Testis (tissue), 2 donors: Measurements from ENCODE around the gene CELA3A.
"Not testable (repeated sequence)": the region's sequence is repeated elsewhere in the genome, so short reads cannot be mapped to it uniquely, and the experiment has no call there.

ENCODE experiments used
- POLR2A ChIP-seq: fragments of 450-650 bp; IDR thresholded peaks from one replicate; pipeline ENCODE4 v1.6.1; 2017; ENCODE audit warnings: antibody characterized with exemption, mild to moderate bottlenecking, moderate library complexity
- TF ChIP-seq, protein P1 (sequence below), 3 experiments: fragments of 450-650 bp in 2 of 3; fragments of 200-600 bp in 1 of 3; sonication (generic) in 1 of 3; IDR thresholded peaks; one replicate each; pipeline ENCODE4 v1.5.1; 2016 to 2019; ENCODE audit warnings: antibody characterized with exemption in 3 of 3, mild to moderate bottlenecking in 2 of 3, moderate library complexity in 1 of 3

DNA sequence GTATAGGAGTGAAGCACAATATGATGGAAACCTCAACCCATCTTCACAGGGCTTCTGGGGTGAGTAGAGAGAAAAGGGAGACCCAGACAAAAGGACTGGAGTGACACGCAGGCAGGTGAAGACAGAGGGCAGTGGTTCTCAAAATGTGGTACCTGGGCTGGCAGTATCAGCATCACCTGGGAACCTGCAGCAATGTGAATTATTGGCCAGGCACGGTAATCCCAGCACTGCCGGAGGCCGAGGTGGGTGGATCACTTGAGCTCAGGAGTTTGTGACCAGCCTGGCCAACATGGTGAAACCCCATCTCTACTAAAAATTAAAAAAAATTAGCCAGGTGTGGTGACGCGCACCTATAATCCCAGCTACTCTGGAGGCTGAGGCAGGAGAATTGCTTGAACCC lies 19.3 kb upstream of the CELA3A start:
- TF ChIP-seq POLR2A: not testable (repeated sequence)
- TF ChIP-seq, protein P1, sequence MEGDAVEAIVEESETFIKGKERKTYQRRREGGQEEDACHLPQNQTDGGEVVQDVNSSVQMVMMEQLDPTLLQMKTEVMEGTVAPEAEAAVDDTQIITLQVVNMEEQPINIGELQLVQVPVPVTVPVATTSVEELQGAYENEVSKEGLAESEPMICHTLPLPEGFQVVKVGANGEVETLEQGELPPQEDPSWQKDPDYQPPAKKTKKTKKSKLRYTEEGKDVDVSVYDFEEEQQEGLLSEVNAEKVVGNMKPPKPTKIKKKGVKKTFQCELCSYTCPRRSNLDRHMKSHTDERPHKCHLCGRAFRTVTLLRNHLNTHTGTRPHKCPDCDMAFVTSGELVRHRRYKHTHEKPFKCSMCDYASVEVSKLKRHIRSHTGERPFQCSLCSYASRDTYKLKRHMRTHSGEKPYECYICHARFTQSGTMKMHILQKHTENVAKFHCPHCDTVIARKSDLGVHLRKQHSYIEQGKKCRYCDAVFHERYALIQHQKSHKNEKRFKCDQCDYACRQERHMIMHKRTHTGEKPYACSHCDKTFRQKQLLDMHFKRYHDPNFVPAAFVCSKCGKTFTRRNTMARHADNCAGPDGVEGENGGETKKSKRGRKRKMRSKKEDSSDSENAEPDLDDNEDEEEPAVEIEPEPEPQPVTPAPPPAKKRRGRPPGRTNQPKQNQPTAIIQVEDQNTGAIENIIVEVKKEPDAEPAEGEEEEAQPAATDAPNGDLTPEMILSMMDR (IDR thresholded peaks at IDR 0.05): not testable (repeated sequence)
